Activated effector memory CD4-positive, alpha-beta T cell treated with Interleukin-2 at 50 U/mL for 16 hours (primary cell): Measurements from ENCODE around the gene ADISSP.

Experiments
- DNase-seq: peaks from one replicate; pipeline ENCODE4 v3.0.0-alpha.2; 2020

The ADISSP gene

DNA sequence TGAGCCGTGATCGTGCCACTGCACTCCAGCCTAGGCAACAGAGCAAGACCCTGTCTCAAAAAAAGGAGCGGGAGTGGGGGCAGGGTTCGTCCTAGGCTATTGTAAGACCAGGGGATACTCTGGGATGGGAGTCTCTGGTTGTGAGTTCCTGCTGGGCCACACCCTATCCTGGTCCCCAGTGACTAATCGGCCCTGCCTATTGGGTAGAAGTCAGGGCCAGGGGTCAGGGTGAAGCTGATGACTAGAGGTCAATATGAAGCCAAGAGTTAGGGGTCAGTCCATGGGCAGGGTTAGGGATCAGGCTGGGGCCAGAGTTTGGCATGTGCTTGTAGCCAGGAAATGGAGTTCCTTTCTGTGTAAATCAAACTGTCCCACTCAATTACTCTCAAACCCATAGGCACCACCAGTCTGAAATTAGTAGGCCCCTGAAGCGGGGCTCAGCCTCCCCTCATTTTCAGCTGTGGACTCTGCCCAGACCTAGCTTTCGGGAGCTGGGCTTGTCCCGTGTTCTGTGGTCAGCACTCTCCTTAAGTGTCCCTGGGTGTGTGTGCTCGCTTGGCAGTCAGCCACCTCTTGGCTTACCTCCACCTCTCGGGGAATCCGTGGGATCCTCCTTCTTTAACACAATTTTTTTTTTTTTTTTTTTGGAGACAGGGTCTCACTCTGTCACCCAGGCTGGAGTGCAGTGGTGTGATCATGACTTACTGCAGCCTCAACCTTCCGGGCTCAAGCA is 33.3 kb downstream of the ADISSP start:
- no peak for DNase-seq

DNA sequence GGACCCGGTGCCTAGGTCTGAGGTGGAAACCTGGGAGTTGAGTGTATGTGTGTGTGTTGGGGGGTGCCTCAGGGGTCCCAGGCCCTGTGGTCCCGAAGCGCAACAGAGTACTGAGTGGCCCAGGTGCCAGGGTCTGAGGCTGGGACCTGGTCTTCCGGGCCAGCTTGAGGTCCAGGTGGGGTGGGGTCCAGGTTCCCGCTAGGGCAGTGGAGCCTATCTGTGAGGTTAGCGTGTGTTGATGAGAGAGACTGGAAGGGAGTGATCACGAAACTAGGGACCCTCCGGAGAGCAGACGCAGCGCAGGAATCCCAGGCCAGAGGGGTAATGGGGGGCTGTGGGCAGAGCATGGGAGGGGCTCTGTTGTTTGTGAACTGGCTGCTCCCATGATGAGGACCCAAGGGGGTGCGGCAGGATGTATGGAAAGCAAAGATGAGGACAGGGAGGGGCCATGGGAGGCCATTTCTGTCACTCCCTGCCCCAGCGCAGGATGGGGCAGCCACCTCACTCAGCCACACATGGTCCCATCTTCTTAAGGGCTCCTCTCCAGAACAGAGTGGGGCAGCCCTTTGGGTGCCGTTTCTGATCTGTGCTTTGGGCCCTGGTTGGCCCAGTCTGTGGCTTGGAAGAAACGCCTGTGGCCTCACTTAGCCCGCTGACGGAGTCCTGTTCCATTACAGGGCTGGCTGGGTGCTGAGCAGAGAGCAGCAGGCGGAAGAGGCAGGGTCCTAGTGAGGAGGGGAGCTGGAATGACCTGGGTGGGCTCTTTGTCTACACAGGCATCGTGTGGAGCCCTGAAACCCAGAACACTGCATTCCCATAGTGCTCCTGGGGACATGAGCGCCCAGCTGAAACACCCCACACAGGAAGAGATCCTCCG is 34.2 kb downstream of the ADISSP start:
- DNase-seq: no peak

DNA sequence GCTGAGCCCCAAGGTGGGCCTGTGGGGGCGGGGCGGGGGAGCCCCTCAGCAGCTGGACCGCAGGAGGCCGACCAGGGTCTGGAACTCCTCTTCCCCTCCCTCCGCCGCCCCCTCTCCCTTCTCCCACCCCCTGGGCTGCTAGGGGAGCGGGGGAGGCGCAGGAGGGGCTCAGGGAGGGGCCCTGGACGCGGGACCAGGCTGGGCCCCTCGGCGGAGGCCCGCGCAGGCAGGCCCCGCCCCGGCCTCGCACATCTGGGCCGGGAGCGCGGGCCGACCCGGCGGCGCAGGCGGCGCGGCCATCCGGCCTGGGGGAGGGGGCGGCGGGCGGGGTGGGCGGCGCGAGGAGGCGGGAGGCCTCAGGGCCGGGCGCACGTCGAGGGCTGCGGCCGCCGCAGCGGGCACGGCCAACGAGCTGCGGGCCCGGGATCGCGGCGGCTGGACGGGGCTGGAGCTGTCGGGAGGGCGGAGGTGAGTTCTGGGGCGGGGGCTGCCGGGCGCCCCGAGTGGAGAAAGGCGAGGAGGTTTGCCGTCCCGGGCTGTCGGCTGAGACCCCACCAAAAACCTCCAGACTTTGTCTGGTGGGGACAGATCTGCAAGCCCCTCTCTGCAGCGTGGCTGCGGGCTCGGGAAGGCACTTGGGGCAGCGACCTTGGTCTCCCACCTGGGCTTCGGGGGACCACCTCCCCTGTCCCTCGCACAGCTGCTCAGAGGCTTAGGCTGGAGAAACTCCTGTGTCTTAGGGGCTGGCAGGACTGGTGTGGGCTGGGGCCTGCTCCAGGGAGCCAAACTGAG is 35.0 kb downstream of the ADISSP start, which contains the start of gene HSPA12B:
HSPA12B (plus strand) TSS at position 359 of the 792 bp plus-strand sequence. CDS start 5,990 bp downstream, outside the sequence.
- no peak for DNase-seq

DNA sequence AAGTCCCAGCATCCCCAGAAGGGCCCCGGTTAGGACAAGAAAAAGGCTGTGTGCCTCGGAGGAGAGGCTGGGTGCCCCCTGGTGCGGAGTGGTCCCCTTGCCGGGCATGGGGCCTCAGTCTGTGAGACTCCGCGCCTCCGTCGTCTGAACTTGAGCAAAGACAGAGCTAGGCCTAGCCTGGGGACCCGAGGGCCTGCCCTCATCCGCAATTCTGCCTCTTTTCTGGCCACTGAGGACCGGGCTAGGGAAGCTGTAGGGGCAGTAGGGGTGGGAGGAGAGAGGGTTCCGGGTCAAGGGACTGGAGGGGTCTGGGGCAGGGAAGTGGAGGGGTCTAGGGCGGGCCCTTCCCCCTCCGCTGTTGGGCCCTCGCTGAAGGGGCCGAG is 35.6 kb downstream of the ADISSP start:
- no peak for DNase-seq

DNA sequence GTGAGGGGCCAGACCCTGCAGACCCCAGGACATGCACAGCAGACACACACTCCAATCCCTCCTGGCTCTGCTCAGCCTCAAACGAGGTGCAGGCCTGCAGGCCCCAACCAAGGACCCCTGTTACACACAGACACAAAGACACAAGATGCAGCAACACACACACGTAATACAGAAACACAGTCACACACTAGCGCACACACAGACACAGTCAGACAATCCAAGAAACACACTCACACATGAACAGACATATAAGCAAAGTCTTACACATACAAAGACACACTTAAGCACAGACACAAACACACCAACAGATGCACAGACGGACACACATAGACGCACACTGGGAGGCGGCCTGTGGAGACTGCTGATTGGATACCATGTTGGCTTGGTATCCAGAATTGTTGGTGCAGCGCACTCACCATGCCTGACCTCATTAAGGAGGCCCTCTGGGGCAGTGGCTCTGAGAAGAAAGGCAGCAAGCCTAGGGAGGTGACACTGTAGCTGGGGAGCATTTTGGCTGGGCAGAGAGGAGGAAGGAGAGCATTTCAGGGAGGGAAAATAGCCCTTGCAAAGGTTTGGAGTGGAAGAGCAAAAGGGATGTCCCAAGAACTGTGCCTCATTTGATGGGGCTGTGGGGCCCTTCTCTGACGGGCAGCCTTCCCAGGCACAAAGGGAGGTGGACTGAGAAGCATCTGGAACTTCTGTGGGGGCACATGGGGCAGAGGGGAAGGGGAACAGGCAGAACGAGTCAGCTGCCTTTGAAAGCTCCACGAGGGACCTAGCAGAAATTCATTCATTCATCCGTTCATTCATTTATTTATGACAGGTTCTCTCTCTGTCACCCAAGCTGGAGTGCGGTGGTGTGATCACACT is 36.5 kb downstream of the ADISSP start:
- DNase-seq: no peak

DNA sequence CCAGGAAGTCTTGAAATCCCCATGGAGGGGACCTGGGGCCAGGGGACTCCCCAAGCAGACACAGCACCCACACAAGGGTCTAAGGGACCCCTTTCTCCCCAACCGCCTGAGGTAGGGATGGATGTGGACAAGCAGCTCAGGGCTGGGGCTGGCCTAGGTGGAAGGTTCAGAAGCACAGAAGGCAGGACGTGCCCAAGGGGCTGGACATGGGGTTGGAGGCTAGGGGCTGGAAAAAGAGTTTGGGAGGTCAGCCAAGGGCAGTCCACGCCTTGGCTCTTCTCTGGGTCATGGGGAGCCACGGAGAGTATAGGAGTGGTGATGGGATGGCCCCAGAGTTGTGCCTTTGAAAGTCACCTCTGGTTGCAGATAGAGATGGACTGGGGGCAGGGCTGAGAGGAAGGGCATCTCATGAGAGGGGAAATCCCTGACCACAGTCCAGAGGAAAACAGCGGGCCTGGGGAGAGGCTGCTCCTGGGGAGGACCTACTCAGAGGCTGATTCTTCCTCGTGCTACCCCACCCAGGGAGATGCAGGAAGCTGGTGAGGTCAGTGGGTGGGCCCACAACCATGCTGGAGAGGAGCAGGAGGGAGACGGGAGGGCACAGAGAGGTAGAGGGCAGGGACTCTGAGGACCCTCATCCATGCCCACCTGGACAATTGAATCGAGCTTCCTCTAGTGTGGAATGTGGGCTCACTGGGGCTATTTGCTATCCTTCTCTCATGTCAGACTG is 37.6 kb downstream of the ADISSP start:
- DNase-seq: no peak

DNA sequence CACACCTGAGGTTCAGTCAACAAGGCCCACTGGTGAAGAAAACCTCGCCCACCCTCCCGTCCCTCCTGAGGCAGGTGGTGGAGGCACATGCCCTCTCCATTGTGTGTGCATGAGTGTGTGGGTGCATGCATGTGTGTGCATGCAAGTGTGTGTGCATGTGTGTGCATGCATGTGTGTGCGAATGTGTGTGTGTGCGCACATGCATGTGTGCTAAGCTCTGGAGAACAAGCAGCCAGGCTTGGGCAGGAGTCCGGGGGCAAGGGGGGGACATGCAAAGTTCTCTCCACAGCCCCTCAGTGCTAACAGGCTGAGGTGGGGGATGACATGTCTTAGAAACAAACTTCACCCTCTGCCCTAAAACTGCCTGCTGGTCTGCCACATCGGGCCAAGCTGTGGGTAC is 38.2 kb downstream of the ADISSP start:
- DNase-seq: no peak

DNA sequence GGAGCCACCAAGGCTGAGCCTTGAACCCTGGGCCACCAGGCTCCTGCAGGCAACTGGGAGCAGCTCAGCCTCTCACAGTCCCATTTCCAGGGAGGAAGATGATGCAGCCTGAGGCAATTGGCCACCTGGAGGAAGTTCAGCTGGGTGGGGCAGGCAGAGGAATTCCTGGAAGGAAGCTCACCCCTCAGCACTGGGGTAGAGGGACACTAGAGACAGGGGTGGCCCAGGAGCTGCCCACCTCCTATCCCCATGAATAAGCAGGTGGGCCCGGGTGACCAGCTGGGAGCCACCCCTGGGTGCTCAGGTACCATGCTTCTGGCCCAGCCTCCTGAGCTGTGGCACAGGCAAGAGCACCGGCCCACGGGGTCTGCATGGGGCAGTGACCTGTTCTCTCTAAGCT is 38.7 kb downstream of the ADISSP start:
- no peak for DNase-seq

DNA sequence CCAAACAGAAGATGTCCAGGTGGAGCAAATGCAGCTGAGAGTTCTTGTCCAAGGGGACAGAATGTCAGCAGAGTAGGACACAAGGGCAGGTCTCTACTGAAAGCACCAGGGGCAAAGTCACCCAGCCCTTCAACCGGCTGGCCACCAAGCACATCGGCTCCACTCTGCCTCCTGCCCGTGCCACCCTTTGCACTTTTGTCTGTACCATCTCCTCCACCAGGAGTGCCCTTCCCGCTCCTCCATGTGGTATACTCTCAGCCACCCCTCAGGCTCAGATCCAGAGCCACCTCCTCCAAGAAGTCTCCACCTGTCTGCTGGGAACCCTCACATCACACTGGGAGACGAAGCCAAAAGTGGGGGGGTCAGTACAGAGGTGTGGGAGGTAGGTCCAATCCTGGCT is 39.2 kb downstream of the ADISSP start:
- no peak for DNase-seq

DNA sequence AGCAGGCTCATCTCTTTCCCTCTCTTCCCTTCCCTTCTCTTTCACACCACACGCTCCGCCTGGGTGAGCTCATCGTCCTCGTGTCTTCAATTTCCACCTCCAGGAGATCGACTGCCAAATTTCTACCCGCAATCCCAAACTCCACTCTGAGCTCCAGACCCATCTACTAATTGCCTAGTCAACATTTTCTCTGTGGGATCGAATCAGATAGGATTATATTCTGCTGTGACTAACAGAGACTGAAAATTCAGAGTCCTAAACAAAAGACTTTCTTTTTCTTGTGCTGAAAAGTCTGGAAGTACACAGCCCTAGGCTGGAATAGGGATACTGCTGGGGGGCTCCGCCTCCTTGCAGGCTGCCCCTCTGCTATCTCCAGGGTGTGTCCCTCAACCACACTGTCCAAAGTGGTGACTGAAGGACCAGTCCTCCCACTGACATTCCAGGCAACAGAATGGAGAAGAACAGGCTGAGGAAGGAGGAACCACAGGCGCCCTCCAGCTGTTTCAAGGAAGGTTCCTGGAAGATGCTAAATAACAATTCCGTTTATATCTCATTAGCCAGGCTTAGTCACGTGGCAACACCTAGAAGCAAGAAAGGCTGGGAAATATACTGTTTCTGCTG is 40.0 kb downstream of the ADISSP start:
- DNase-seq: no peak

DNA sequence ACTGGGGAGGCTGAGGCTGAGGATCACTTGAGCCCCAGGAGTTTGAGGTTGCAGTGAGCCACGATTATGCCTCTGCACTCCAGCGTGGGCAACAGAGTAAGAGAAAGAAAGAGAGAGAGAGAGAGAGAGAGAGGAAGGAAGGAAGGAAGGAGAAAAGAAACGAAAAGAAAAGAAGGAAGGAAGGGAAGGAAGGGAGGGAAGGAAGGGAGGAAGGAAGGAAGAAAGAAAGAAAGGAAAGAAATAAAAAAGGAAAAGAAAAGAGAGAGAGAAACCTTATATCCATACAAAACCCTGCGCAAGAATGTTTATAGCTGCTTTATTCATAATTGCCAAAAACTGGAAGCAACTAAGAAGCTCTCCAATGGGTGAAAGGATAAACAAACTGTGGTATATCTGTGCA is 43.2 kb downstream of the ADISSP start:
- no peak for DNase-seq

DNA sequence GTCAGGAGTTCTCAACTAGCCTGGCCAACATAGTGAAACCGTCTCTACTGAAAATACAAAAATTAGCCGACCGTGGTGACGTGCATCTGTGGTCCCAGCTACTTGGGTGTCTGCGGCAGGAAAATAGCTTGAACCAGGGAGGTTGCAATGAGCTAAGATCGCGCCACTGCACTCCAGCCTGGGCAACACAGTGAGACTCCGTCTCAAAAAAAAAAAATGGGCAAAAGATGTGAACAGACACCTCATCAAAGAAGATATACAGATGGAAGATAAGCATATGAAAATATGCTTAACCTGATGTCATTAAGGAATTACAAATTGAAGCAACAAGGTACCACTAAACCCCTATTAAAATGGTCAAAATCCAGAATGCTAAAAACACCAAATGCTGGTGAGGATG is 44.3 kb downstream of the ADISSP start:
- DNase-seq: no peak

DNA sequence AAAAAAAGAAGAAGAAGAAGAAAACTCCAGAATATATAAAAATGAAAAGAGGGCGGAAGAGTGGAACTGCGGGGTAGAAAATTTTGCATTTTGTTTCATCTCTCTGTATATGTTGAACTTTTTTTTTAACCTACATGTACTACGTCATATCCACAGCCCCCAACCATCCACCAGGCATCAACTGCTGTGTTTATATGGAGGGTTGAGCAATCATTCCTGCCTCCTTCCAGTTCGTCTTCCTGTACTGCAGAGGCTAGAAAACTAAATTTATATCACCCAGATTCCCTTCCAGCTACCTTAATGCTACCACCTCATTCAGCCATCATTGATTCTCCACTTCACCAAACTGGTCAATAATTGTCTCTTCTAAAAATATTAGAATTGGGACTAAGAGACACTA is 45.6 kb downstream of the ADISSP start:
- no peak for DNase-seq

DNA sequence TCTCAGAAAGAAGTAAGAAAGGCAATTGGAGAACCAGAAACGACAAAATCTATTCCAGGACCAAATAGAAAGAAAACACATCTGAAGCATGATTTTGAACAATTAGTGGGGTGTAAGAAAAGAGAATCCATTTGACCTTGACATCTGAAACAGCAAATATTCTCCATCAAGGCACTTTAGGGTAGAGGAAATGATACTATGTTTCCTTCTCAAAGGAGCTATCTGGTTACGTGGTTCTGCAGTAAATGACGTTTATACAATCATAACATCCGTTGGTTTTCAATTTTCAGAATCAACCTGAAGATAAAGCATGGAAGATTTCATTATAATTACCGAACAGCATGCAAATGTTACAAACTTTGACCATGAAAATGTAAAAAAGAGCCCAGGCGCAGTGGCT is 46.9 kb downstream of the ADISSP start:
- no peak for DNase-seq

DNA sequence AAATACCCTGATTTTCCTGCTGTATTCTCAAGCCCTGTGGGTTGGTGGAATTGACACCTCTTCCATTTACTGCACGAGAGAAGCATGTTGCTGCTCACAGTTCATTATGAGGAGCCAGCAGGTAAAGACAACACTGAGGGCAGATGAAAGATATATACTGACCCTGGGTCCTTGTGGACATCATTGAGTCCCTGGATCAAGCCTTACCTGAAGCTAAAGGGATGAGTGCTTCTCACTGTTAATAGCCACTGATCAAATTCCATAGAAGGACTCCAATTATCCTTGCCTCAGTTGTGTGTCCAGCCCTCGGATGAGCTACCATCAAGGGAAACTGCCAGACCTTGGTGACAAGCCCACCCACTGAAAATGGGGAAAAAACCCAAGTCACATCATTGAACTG is 47.5 kb downstream of the ADISSP start:
- no peak for DNase-seq

DNA sequence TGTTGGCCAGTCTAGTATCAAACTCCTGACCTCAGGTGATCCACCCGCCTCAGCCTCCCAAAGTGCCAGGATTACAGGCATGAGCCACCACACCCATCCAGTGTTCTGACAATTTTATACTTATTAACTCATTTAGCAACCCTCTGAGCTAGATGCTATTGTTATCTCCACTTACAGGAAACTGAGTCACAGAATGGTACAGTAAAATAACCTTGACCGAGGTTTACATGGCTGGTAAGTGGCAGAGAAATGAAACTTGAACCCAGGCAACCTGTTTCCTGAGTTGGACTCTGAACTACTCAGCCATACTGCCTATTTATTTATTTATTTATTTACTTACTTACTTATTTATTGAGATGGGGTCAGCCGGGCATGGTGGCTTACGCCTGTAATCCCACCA is 48.5 kb downstream of the ADISSP start:
- no peak for DNase-seq

DNA sequence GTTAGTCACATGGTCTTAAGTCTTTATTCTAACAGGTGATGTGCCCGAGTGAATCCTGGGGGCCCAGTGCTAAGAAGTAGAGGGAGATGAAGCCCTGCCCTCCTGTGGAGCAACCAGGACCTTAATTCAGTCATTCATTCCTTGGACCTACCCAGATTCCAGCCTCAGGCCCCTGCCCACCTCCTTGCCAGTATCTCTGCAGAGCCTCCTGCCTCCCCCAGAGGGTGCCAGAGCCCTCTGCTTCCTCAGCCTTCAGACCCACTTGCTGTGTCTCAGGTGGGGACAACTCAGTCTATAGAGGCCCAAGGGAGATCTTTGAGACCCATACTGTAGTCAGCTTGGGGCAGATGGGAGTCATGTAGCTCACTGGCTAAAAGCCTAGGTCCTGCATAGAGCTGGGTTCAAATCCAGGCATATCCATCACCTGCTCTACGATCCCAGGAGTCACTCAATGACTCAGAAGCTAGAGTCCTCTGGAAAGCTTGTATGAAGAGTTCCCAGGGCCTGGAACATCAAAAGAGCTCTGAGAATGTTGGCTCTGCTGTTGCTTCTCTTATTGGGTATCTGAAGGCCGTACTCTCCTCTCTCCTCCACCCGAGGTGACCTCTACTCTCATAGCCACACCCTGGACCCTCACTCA is 51.2 kb downstream of the ADISSP start:
- DNase-seq: no peak

DNA sequence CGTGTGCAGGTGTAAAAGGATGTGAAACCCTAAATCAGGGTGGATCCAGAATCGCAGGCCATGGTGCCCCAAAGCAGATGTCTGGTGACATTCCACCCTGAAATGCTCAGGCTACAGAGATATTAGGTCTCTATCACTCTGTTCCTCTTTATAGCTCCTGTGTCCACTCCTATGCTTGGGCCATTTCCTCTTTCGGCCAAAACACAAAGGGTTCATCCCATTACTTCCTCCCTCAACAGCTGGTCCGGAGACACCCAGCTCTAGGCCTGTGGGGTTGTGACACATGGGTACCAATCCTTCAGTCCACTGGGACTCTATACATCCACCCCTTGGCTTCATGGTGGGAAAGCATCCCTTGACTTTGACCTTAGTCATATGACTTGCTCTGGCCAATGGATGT is 53.5 kb downstream of the ADISSP start:
- DNase-seq: no peak

DNA sequence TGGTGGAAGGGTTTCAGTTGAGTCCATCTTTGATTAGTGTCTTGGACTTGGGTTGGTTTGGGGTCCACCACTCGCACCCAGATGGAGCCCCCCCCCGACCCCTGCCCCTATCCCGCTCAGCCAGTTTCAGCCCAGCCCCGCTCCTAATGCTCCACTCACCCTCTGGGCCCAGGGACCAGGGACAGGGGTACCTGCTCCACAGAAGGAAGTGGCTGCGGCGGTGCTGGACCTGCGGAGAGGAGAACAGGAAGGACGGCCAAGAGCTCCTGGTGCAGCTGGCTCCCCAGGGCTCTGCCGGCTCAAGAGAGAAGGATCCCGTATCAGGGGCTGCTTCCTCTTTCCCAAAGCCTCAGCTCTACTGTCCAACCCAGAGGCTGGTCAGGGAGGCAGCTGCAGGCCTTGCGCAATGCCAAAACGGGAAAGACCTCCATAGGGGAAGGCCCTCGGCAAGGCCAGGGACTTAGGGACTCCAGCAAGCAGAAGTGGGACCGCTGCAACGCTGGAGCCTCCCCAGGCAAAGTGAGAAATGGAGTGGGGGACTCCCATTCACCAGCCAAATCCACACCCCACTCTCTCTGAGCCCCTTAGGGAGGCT is 55.2 kb downstream of the ADISSP start, which contains the start of gene SIGLEC1:
SIGLEC1 (minus strand) TSS at position 322 of the 595 bp plus-strand sequence. CDS start 5,472 bp downstream, outside the sequence.
- no peak for DNase-seq

DNA sequence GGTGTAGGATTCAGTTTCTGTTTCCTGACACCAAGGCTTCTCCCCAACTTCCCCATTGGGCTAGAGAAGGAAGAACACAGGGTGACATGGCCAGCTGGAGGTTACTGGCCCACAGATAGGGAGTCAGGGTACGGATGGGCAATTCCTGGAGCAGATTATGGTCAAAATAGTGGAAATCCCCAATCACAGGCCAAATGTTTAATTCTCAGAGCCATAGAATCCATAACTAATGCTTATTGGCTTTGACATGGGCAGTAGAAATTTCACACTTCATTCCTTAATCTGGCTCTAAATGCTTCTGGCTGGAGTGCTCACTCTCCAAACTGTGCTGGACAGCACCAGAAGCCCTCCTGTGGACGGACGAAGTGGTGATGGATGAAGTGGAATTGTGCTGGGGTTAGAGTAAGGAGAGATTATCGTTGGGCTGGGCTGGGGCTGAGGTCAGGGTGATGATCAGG is 56.0 kb downstream of the ADISSP start:
- no peak for DNase-seq
